ENCODE results near the gene EFNB3. TPM values are rescaled to one million over a fixed set of nuclear protein-coding genes. Genes with fewer than 3 reads are reported as not detected.

EFNB3 gene
- total and polyA plus RNA-seq, 2 of the 8 experiments (the other 6 are each of a cell fraction or from before 2014, with no cell fraction given), result 15.0 to 27.3 TPM

DNA sequence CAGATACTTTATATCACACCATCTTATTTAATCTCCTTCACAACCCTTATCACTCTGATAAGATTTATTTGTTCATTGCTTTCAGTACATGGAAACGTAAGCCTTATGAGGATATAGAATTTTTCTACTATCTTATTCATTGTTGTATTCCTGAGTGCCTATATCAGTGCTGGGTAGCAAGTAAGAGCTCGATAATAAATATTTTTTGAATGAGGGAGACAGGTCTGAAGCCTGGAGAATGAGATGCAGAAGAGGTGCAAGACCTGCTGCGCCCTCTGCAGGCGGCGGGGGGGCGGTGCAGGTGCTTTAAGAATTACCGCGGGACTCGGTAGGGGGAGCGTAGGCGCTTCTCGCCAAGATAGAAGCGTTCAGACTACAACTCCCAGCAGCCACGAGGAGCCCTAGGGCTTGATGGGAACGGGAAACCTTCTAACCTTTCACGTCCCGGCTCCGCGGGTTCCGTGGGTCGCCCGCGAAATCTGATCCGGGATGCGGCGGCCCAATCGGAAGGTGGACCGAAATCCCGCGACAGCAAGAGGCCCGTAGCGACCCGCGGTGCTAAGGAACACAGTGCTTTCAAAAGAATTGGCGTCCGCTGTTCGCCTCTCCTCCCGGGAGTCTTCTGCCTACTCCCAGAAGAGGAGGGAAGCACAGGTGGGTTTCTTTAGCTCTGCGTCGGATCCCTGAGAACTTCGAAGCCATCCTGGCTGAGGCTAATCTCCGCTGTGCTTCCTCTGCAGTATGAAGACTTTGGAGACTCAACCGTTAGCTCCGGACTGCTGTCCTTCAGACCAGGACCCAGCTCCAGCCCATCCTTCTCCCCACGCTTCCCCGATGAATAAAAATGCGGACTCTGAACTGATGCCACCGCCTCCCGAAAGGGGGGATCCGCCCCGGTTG lies 16.8 kb upstream of the EFNB3 start, which contains the start of gene WRAP53 (continued):
- TF ChIP-seq E2F6 (IDR thresholded peaks at IDR 0.05) (peak; percentile 62), SP2 (IDR thresholded peaks at IDR 0.05; ENCODE audit: low read length) (no peak), RNF2 (IDR thresholded peaks at IDR 0.05; ENCODE audit: borderline replicate concordance, low read depth, low read length, missing control alignments, poor library complexity, severe bottlenecking) (no peak), ATF2 (IDR thresholded peaks at IDR 0.05; ENCODE audit: low read length) (no peak; the same call in 1 of the 2 replicates), SAP30 (IDR thresholded peaks at IDR 0.05; ENCODE audit: insufficient read depth, insufficient replicate concordance, low read length) (peak; percentile 82), GTF2F1 (IDR thresholded peaks at IDR 0.05; ENCODE audit: borderline replicate concordance, low read depth, low read length) (no peak), SP4 (IDR thresholded peaks at IDR 0.05; ENCODE audit: low read length) (no peak; the same call in 1 of the 2 replicates), CTBP2 (IDR thresholded peaks at IDR 0.05; ENCODE audit: borderline replicate concordance, insufficient read depth, insufficient read length, low read length) (no peak), SIN3A (conservative IDR thresholded peaks at IDR 0.05 in 1 of 2, IDR thresholded peaks at IDR 0.05 in 1 of 2; ENCODE audit: low read depth in 1 of 2, low read length in 2 of 2) (peak; percentile 78 to 91; a peak in 3 of 4 replicates), TCF12 (IDR thresholded peaks at IDR 0.05; ENCODE audit: low read depth, low read length) (no peak), NRF1 (IDR thresholded peaks at IDR 0.05; ENCODE audit: low read depth, low read length) (no peak), TEAD4 (IDR thresholded peaks at IDR 0.05; ENCODE audit: low read depth, low read length) (no peak), CEBPB (IDR thresholded peaks at IDR 0.05; ENCODE audit: low read depth, low read length) (peak; percentile 30; the same call in 1 of the 2 replicates), PHF8 (conservative IDR thresholded peaks at IDR 0.05; ENCODE audit: low read depth, low read length) (peak; percentile 37; the same call in 1 of the 2 replicates), EZH2 (IDR thresholded peaks at IDR 0.05; ENCODE audit: low read depth, low read length, severe bottlenecking) (no peak), POU5F1 (IDR thresholded peaks at IDR 0.05; ENCODE audit: low read depth, low read length) (no peak), SIRT6 (IDR thresholded peaks at IDR 0.05; ENCODE audit: low read length) (no peak), CHD2 (IDR thresholded peaks at IDR 0.05; ENCODE audit: low read length) (peak; percentile 91), TAF7 (optimal IDR thresholded peaks at IDR 0.05; ENCODE audit: borderline replicate concordance, low read depth, low read length) (no peak)
- TF ChIP-seq, protein P1, sequence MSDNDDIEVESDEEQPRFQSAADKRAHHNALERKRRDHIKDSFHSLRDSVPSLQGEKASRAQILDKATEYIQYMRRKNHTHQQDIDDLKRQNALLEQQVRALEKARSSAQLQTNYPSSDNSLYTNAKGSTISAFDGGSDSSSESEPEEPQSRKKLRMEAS (IDR thresholded peaks at IDR 0.05), result peak; percentile 31

All from H1 (cell line).